ENCODE measurements around the gene ODAPH. TPM values are rescaled to one million over a fixed set of nuclear protein-coding genes. Genes with fewer than 3 reads are reported as not detected.
"Not testable (repeated sequence)": the region's sequence is repeated elsewhere in the genome, so short reads cannot be mapped to it uniquely, and the experiment has no call there.

The ODAPH gene, protein sequence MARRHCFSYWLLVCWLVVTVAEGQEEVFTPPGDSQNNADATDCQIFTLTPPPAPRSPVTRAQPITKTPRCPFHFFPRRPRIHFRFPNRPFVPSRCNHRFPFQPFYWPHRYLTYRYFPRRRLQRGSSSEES
- polyA plus RNA-seq (ENCODE audit: insufficient read length in 4 of 4): under 1 TPM in 2 of 4 donors, not detected in 2; 0.21 to 0.26 TPM

DNA sequence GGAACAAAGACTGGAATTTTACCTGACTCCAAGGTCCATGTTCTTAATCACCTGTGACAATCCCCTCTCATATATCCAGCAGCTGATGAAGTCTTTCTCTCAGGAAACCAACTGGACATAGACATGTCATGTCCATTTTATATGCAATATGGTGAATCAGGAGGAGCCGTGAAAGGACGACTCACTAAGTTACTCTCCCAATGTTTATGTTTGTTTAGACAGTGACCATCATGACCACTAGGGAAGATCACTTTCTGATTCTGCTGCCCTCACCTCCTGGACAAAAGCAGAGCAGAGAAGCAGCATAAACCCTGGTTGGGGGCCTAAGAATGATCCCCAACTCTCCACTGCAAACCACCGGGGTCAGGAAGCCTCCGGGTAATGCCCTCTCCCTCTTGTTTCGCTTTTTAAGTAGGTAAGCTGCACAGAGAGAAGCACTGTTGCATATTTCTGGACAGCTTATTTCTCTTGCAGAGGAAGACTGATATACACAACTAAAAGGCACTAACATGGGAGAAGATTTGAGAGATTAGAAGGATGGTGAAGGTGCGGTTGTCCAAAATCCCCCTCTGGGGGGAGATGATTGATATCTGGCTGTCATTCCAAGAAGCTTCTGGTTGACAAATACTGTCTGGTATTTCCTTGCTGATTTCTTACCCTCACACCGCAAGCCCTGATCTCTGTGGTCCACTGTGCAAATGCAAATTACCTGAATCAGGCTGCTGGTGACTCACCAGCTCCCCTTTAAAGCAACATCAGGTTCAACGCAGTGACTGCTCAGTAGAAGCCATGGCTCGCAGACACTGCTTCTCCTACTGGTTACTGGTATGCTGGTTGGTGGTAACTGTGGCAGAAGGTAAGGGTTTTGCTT is at the start of gene ODAPH:
Gene ODAPH (plus strand): TSS at position 773 of the 871 bp plus-strand sequence. CDS start 17 bp downstream, at position 790.
- no peak for DNase-seq (ENCODE audit: low read depth in 4 of 4, low spot score in 3 of 4)

DNA sequence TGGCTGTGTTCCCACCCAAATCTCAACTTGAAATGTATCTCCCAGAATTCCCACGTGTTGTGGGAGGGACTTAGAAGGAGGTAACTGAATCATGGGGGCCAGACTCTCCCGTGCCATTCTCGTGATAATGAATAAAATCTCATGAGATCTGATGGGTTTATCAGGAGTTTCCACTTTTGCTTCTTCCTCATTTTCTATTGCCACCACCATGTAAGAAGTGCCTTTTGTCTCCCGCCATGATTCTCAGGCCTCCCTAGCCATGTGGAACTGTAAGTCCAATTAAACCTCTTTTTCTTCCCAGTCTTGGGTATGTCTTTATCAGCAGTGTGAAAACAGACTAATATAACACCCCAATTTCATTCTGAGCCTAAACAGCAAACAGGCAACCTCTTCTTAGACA is 46.3 kb upstream of the ODAPH start:
- DNase-seq (ENCODE audit: low read depth in 4 of 4, low spot score in 3 of 4): not testable (repeated sequence)

DNA sequence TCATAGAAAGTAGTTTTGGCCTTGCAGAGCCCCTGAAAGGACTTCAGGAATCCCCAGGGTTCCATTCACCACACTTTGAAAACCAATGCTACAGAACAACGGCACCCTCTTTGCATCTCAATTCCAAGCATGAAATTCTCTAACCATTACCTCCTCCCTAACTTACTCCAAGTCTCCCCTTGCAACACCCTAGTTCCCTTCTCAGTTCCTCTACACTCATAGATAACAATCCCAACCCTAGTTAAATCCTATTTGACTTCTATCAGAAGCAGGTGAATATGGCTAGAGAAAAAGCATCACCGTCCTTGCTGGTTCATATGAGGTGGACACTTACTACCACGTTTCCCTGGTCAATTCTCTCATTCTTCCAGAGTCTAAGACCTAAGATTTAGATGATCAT is 44.0 kb upstream of the ODAPH start:
- DNase-seq (ENCODE audit: low read depth in 4 of 4, low spot score in 3 of 4): no peak

DNA sequence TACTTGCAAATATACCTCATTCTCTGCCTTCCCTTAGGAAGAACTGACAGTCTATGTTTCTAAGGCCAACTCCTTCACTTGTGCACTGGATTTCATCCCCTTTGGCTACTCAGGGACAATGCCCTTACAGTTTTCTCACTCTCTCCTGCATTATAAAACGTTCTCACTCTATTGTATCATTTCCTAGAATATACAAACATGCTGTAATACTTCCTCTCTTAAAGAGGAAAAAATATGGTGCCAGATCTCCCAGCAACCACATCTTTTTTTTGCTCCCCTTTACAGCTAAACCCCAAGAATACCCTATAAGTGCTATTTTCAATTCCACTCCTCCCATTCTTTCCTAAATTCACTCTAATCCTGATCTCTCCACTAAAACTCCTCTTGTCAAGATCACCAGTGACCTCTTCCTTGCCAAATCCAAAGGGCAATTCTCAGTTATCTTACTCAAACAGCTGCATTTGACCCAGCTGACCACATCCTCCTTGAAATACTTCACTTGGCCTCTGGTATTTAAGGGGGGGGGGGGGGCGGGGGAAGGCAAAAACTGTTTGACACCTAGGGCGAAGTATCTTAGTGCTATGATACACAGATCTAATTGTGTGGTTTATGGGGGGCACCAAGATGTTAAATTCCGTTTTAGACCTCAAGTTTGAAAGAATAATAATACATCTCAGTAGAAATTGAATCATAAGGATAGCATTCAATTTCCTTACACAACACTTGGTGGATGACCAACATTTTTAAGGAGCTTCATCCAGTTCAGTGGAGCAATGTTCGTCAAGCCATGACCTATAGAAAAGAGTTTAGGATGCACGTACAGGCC is 43.3 kb upstream of the ODAPH start:
- no peak for DNase-seq (ENCODE audit: low read depth in 4 of 4, low spot score in 3 of 4)

DNA sequence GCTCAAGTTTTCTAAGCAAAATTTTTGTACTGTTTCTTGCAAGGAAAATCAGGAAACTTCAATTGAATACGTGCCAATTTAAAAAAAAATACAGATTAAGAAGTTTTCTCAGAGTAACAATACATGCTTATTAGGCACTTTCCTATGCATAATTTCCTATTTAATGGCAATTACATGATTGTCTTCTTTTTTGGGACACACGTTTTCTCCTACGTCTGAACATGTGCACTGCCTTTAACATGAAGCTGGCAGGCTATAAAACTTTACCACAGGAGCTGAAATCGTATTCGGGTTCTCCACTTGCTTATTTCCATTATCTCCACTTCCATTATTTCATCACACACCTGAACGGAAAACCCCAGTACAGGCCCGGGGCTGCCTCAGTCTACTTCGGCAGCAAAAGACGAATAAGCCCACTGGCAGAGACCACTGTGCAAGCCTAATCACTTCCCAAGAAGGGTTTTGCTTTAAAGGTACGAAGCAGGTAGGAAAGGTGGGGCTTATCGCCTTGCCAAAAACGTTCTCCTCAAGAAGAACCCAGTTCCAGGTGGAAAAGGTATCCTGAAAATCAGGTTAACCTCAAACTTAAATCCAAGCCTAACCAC is 42.2 kb upstream of the ODAPH start:
- DNase-seq (ENCODE audit: low read depth in 4 of 4, low spot score in 3 of 4): peak in 1 of 4 donors; percentile 22

DNA sequence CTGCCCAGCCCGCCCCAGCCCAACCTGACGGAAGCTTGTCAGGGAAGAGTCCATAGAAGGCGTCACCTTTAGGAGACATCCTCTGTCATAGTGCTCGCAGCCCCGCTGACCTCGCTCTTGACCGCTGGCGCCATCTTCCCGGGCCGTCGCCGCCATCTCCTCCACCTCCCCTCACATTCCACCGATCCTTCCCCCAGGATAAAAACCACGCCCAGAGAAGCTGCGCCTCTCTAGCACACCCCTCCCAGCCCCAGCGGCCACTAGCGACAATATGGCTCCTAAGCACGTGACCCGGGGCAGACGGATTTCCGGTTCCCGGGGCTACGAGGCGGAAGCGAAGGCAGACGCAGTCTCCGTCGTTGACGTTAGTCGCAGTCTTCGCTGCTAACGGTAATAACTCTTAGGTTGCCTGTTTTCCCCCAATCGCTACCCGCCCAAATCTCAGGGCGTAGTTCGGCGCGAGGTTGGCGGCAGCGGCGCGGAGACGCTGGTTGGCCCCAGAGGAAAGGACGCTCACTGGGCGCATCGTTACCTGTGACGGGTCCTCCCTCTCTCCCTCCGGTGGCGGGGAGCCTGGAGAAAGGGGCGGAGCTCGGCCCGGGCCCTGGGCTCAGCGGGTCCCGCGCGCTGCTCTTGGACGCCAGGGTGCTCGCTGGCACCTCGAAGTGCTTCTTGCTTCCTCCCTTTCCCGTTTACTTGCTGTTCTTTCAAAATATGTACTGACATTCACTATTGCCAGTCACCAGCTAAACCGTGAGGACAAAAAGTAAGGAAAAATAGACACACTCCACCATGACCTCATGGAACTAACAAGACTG is 41.5 kb upstream of the ODAPH start, which contains the start of the genes RCHY1 and THAP6:
Gene RCHY1 (minus strand): TSS at position 273 of the 818 bp plus-strand sequence. CDS start 117 bp downstream, at position 156.
Gene THAP6 (plus strand): TSS at position 343 of the 818 bp plus-strand sequence. CDS start 980 bp downstream, outside the sequence.
- peak; percentile 92 to 95 (median 94) for DNase-seq (ENCODE audit: low read depth in 4 of 4, low spot score in 3 of 4)

DNA sequence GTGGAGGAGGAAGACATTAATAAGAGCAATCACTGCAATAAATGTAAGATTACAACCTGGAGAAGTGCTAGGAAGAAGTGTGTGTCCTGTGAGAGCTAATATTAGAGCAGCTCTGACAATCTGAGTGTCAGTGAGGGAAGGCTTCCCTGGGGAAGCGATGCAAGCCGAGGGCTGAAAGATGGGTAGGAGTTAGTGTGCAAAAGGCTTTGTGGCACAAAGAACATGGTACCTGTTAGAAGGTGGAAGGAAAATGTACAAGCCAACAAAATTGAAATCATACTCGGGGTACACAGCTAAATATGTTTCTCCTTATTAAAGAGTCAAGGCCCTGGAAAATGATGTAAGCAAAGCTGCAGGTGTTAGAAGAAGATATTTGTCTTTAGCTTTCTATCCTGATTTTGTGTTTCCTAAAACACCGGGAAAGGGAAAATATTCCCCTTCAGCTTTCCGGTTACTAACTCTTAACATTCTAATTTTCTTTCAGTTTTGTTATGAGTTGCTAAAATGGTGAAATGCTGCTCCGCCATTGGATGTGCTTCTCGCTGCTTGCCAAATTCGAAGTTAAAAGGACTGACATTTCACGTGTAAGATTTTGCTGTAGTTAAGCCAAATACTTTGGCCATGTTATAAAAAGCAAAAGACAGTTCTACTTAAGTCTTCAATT is 40.8 kb upstream of the ODAPH start:
- DNase-seq (ENCODE audit: low read depth in 4 of 4, low spot score in 3 of 4): no peak

DNA sequence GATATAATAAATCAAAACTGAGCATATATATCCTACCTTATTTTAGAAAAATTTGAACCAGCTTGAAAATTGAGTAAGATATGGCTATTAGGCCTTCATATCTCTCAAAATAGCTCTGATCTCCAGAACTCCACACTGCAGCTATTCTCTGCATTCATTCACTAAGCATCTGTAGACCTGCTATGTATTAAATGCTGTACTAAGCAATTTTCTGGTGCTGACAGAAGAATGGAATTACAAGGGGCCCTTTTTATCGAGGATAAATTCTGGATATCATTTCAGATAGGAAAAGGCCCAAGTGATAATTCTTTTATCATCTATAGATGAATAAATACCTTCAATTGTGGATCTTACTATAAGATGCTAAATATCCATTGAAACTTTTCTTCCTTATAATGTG is 39.7 kb upstream of the ODAPH start:
- no peak for DNase-seq (ENCODE audit: low read depth in 4 of 4, low spot score in 3 of 4)

DNA sequence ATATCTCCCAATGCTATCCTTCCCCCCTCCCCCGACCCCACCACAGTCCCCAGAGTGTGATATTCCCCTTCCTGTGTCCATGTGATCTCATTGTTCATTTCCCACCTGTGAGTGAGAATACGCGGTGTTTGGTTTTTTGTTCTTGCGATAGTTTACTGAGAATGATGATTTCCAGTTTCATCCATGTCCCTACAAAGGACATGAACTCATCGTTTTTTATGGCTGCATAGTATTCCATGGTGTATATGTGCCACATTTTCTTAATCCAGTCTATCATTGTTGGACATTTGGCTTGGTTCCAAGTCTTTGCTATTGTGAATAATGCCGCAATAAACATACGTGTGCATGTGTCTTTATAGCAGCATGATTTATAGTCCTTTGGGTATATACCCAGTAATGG is 36.4 kb upstream of the ODAPH start:
- DNase-seq (ENCODE audit: low read depth in 4 of 4, low spot score in 3 of 4): not testable (repeated sequence)

DNA sequence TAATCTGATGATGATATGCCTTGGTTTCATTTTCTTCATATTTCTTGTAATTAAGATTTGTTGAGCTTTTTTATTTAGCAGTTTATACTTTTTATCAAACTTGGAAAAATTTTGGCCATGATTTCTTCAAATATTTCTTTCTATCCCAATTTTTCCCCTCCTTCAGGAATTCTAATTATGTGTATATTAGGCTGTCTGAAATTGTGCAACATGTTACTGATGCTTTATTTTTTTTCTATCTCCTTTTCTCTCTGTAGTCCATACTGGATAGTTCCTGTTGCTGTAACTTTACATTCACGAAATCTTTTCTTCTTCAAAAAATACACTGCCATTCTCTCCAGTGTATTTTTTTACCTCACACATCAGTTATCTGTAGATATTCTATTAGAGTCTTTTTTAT is 30.8 kb upstream of the ODAPH start:
- no peak for DNase-seq (ENCODE audit: low read depth in 4 of 4, low spot score in 3 of 4)

DNA sequence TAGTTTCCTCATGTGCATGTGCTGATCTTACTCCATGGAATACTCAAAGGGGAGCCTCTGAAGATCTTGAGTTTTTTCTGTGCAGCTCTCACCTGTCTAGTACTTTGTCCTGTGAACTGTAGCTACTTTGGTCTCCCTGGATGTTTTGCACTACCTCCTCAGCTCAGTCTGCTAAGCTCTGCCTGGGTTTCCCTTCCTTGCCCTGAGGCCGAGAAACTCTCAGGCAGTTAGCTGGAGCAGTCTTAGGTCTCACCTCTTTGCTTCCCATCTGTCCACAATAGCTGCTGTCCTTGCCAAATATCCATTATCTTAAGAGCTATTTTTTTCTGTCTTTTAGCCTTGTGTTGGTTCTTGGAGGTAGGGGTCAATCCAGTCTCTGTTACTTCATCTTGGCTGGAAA is 30.0 kb upstream of the ODAPH start:
- no peak for DNase-seq (ENCODE audit: low read depth in 4 of 4, low spot score in 3 of 4)

DNA sequence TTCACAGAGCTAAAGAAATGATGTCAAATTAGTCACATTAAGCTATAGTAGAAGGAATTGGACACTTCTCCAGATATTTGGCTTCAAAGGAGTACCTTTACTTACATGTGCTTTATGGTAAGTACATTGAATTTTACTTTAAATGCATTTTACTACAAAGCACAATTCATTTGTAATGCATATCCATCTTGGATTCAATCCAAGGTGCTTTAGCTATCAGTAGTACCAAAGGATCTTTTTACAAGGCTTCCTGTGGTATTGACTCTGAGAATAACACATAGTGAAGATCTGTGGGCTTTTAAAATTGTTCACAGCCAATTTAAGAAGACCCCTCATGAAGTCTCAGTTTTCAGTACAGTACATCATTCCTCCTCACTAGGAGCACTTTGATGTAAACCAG is 28.4 kb upstream of the ODAPH start:
- no peak for DNase-seq (ENCODE audit: low read depth in 4 of 4, low spot score in 3 of 4)

DNA sequence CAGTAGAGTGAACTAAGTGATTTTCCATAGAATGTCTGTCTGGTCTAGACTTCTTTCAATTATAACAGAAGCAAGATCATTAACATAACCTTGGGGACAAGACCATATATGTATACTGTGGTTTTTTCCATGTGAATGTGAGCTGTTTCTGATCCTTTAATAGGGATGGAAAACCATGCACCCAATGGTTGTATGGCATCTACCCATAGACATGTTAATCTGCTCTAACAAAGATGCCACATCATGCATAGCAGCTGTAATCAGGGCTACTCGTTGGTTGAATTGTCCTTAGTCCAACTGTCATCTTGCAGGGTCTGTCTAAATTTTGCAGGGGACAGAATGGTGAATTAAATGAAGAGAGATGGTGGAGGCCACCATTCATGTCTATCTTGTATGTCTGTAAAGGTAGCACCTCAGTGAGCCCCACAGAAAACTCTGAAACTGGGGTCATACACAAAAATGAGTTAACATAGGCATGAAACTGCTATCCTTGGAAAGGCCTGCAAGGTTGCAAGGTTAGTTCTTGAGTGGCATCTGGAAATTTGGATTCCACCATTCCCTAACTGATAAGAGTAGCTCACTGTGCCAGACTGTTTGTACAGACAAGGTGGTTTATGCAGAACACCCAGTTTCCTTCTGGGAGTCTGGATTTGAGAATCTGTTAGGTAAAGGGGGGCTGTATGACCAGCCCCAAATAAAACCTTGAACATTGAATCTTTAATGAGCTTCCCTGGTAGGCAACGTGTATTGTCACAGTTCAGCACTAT is 25.1 kb upstream of the ODAPH start:
- DNase-seq (ENCODE audit: low read depth in 4 of 4, low spot score in 3 of 4): no peak

DNA sequence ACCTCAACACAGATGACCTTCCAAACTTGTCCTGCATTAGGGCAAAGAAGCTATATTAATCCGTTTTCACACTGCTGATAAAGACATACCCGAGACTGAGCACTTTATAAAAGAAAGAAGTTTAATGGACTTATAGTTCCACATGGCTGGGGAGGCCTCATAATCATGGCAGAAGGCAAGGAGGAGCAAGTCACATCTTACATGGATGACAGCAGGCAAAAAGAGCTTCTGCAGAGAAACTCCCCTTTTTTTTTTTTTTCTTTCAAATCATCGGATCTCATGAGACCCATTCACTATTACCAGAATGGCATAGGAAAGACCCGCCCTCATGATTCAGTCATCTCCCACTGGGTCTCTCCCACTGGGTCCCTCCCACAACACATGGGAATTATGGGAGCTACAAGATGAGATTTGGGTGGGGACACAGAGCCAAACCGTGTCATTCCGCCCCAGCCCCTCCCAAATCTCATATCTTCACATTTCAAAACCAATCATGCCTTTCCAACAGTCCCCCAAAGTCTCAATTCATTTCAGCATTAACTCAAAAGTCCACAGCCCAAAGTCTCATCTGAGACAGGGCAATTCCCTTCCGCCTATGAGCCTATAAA is 24.2 kb upstream of the ODAPH start:
- DNase-seq (ENCODE audit: low read depth in 4 of 4, low spot score in 3 of 4): not testable (repeated sequence)

DNA sequence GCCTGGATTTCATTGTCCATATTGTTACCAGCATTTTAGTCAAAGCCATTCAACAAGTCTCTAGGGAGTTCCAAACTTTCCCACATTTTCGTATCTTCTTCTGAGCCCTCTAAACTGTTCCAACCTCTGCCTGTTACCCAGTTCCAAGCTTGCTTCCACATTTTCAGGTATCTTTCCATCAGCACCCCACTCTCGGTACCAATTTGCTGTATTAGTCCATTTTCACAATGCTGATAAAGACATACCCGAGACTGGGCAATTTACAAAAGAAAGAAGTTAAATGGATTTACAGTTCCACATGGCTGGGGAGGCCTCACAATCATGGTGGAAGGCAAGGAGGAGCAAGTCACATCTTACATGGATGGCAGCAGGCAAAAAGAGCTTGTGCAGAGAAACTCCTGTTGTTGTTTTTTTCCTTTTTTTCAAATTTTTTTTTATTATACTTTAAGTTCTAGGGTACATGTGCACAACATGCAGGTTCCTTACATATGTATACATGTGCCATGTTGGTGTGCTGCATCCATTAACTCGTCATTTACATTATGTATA is 22.5 kb upstream of the ODAPH start:
- DNase-seq (ENCODE audit: low read depth in 4 of 4, low spot score in 3 of 4): not testable (repeated sequence)

DNA sequence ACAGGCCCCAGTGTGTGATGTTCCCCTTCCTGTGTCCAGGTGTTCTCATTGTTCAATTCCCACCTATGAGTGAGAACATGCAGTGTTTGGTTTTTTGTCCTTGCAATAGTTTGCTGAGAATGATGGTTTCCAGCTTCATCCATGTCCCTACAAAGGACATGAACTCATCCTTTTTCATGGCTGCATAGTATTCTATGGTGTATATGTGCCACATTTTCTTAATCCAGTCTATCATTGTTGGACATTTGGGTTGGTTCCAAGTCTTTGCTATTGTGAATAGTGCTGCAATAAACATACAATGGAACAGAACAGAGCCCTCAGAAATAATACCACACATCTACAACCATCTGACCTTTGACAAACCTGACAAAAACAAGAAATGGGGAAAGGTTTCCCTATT is 21.9 kb upstream of the ODAPH start:
- DNase-seq (ENCODE audit: low read depth in 4 of 4, low spot score in 3 of 4): not testable (repeated sequence)

DNA sequence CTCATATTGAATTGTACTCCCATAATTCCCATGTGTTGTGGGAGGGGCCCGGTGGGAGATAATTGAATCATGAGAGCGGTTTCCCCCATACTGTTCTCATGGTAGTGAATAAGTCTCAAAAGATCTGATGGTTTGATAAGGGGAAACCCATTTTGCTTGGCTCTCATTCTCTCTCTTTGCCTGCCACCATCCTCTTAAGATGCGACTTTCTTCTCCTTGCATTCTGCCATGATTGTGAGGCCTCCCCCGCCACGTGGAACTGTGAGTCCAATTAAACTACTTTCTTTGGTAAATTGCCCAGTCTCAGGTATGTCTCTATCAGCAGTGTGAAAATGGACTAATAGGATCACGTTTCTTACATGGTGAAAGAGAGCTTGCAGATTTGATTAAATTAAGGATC is 18.6 kb upstream of the ODAPH start:
- DNase-seq (ENCODE audit: low read depth in 4 of 4, low spot score in 3 of 4): not testable (repeated sequence)

DNA sequence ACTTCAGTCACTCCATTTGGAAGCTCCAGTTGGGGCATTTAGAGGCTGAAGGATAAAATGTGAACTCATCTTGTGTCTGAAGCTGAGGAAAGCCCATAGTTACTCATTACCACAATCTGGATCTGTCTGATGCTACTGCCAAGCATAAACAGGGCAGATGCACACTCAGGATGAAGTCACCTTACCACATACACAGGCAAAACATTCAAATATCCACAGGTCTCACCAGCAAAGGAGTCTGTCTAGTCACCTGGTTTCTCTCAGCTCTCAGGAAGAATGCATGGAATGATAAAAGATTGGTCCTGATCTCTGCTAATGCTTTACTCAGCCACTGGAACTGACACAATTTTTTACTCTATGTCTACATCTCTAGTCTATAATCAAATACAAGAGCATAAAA is 13.0 kb upstream of the ODAPH start:
- DNase-seq (ENCODE audit: low read depth in 4 of 4, low spot score in 3 of 4): no peak

All from left renal pelvis (tissue), 4 donors.